AG04450 (cell line): Measurements from ENCODE around the gene IGFBP2. TPM values are rescaled to one million over a fixed set of nuclear protein-coding genes. Genes with fewer than 3 reads are reported as not detected.
A peak's percentile ranks its signal among the peaks of the same experiment; 100 is the strongest.
"Not testable (repeated sequence)": the region's sequence is repeated elsewhere in the genome, so short reads cannot be mapped to it uniquely, and the experiment has no call there.

Experiments used
- CTCF ChIA-PET: fragments of 300-600, 350-600 bp; formaldehyde crosslinking; extraction: SDS; loops from one replicate; lab custom pipeline; 2022; ENCODE audit warnings: antibody characterized with exemption, inconsistent platforms; lab: Charles Lee
- POLR2A ChIA-PET: fragments of 350-600 bp; formaldehyde crosslinking; extraction: SDS; loops from one replicate; lab custom pipeline; 2021; ENCODE audit warnings: antibody characterized with exemption, inconsistent platforms; lab: Yijun Ruan, JAX
- DNase-seq: peaks from one replicate; pipeline ENCODE4 v3.0.0-alpha.2; 2011; ENCODE audit warnings: low read depth, low spot score
- H3K27ac ChIP-seq: one replicate; pipeline ENCODE4 v1.5.1; 2012; ENCODE audit warnings: low read depth, low read length, control low read depth
- H3K27me3 ChIP-seq: one replicate; pipeline ENCODE4 v1.6.0; 2012; ENCODE audit warnings: low read length; ENCODE audit not compliant: control insufficient read depth, insufficient read depth
- H3K4me3 ChIP-seq: 2 replicates; pipeline ENCODE4 v1.5.1; 2011; ENCODE audit warnings: mild to moderate bottlenecking, low read depth, low read length, control low read depth
- H3K9me3 ChIP-seq: 2 replicates; pipeline ENCODE4 v1.5.1; 2012; ENCODE audit warnings: low read length; ENCODE audit not compliant: control insufficient read depth, insufficient read depth
- CTCF ChIP-seq: IDR thresholded peaks from 2 replicates; pipeline ENCODE4 v1.5.1; 2011; ENCODE audit warnings: low read depth, low read length, control low read depth, inconsistent platforms
- polyA plus RNA-seq: library from polyadenylated mRNA; depleted of rRNA; stranded (reverse); fragments of >200 nt; gene quantifications from 2 replicates; pipeline ENCODE4 v1.2.3, GENCODE V29; 2011

Gene IGFBP2
- polyA plus RNA-seq, 1 experiment = 25.2 TPM

DNA sequence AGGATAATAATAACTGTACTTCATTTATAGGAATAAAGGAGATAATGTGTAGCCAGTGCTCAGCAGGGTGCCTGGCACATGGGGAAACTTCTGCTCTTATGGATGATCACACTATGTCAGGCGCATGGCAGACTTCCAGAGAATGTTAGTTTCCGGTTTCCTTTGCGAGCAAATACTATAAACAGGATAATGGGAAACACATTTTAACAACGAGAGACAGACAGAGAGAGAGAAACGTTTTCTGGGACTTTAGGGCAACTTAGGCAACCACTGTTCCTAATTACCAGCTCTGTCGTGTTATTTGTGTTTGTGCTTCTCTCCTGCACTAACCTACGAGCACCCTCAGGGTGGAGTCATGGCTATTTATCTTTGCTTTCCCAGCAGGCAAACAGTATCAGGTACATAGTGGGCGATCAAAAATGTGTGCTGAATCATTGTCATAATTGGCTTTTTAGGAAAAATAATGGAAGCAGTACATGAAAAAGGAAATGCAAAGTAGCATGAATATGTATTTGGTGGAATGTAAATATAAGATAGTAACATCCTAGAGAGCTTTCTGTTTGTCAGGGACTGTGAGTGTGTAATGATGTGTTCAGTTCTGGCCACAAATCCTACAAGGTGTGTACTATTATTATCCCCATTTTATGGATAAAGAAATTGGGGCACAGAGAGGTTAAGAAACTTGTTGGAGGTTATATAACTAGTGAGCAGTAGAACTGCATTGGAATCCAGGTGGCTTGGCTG lies 36.8 kb upstream of the IGFBP2 start:
- Histone ChIP-seq H3K27ac (no peak overlapping the region), H3K4me3 (no peak overlapping the region; the same call in 1 of the 2 replicates), H3K9me3 (no peaks in the 10 kb centered on the region), H3K27me3 (peaks cover 7% of the 10 kb centered on the region)
- peak; percentile 67 for DNase-seq
- ChIA-PET CTCF (no interaction called here), POLR2A (no interaction called here)
- TF ChIP-seq CTCF = no peak

- Histone ChIP-seq H3K27me3 (peaks cover 7% of the 10 kb centered on the region), H3K9me3 (no peaks in the 10 kb centered on the region), H3K27ac (no peak overlapping the region), H3K4me3 (no peak overlapping the region)
- ChIA-PET POLR2A (interaction anchor here (1.2 kb wide), 1 partner anchor 54 kb away, joined by 3 read pairs; no protein-coding TSS in a partner anchor), CTCF (interaction anchor here (1.4 kb wide), 1 partner anchor 78 kb away, joined by 4 read pairs; no protein-coding TSS in a partner anchor)
- DNase-seq = no peak
- no peak for TF ChIP-seq CTCF
Measured at GRCh38 chr2:216596980-216597509, 36.2 kb upstream of the IGFBP2 start.

- not testable (repeated sequence) for H3K4me3 ChIP-seq, H3K9me3 ChIP-seq, DNase-seq, H3K27ac ChIP-seq
- CTCF ChIA-PET = interaction anchor here (1.4 kb wide), 1 partner anchor 79 kb away, joined by 4 read pairs; no protein-coding TSS in a partner anchor
- POLR2A ChIA-PET = interaction anchor here (1.2 kb wide), 1 partner anchor 53 kb away, joined by 3 read pairs; no protein-coding TSS in a partner anchor
- H3K27me3 ChIP-seq = peaks cover 10% of the 10 kb centered on the region
Measured at GRCh38 chr2:216597825-216598224, 35.4 kb upstream of the IGFBP2 start.

GRCh38 chr2:216601632-216602409 lies 31.4 kb upstream of the IGFBP2 start:
- no peaks in the 10 kb centered on the region for H3K9me3 ChIP-seq
- no peak overlapping the region for H3K27ac ChIP-seq
- no peak for DNase-seq
- no peak for TF ChIP-seq CTCF
- ChIA-PET POLR2A (no interaction called here), CTCF (no interaction called here)
- H3K4me3 ChIP-seq = no peak overlapping the region
- peaks cover 30% of the 10 kb centered on the region for H3K27me3 ChIP-seq

GRCh38 chr2:216603010-216603883 lies 30.0 kb upstream of the IGFBP2 start:
- Histone ChIP-seq H3K27ac (no peak overlapping the region), H3K4me3 (no peak overlapping the region), H3K9me3 (no peaks in the 10 kb centered on the region), H3K27me3 (peaks cover 42% of the 10 kb centered on the region)
- POLR2A ChIA-PET = no interaction called here
- CTCF ChIA-PET = no interaction called here
- TF ChIP-seq CTCF = no peak
- no peak for DNase-seq
